GM21367 (cell line): ENCODE data around the gene UFL1.
"Not testable (repeated sequence)": the region's sequence is repeated elsewhere in the genome, so short reads cannot be mapped to it uniquely, and the experiment has no call there.

Experiments used
- ATAC-seq: cut with Tn5 transposase; IDR thresholded peaks from one replicate; pipeline ENCODE4 v1.9.1; 2021; ENCODE audit not compliant: unreplicated experiment

UFL1 gene

DNA sequence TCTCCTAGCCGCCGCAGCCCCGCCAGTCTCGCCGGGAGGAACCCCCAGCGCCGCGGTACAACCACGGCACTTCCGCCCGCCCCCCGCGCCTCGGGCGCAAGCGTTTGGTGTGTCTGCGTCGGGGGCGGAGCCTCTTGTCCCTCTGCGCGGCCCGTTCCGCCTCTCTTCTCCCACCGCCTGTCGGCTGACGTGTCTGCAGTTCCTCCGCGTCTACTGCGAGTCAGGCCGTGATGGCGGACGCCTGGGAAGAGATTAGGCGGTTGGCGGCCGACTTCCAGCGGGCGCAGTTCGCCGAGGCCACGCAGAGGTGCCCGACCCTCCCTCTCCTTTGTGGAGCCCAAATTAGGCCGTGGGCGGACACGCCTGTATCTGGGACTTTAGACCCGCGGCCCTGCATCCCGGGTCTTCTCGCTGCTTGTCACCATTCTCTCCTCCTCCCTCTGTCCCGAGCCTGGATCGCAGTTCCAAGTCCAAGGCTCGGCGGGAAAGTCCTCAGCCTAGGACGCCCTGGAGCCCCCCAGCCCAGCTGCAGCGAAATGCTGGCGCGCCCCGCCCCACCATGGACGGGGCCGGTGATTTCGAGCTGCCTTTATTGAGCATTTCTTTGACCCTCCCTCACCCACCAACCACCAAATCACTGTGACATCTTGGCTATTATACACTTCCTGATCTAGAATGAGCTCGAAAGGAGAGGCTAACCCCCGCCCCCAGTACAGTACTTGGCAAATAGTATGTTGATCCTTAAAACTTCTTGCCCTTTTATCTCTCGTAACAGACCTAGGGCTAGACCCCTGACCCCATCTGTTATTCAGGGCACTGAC, at the start of gene UFL1:
Gene UFL1, plus strand, starts transcription at position 163 of the 821 bp plus-strand sequence. Its CDS starts 68 bp downstream, at position 231.
- ATAC-seq, result peak; percentile 96

DNA sequence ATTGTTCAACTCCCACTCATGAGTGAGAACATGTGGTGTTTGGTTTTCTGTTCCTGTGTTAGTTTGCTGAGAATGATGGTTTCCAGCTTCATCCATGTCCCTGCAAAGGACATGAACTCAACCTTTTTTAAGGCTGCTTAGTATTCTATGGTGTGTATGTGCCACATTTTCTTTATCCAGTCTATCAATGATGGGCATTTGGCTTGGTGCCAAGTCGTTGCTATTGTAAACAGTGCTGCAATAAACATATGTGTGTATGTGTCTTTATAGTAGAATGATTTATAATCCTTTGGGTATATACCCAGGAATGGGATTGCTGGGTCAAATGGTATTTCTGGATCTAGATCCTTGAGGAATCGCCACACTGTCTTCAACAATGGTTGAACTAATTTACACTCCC, 49.3 kb upstream of the UFL1 start:
- not testable (repeated sequence) for ATAC-seq

DNA sequence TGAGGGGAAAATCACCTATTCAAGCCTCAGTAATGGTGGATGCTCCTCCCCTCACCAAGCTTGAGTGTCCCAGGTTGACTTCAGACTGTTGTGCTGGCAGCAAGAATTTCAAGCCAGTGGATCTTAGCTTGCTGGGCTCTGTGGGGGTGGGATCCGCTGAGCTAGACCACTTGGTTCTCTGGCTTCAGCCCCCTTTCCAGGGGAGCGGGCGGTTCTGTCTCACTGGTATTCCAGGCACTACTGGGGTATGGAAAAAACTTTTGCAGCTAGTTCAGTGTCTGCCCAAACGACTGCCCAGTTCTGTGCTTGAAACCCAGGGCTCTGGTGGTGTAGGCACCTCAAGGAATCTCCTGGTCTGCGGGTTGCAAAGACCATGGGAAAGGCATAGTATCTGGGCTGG, 42.9 kb upstream of the UFL1 start:
- no peak for ATAC-seq

DNA sequence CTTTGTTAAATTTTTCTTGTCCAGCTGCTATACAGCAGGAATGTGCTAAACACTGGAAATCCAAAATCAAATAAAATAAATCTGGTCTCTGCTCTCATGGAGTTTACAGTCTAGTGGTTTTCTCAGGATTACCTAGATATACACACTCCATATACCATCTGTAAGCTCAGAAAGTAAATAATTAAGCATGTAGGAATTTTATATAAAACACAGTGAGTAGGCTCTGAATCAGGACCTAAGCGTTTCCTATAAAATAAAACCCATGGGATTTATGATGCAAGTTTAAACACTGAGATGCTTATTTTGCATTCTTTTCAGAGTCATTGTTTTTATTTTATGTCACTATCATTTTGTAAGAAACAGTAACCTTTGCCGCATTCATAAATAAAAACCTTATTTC, 29.7 kb upstream of the UFL1 start:
- no peak for ATAC-seq

DNA sequence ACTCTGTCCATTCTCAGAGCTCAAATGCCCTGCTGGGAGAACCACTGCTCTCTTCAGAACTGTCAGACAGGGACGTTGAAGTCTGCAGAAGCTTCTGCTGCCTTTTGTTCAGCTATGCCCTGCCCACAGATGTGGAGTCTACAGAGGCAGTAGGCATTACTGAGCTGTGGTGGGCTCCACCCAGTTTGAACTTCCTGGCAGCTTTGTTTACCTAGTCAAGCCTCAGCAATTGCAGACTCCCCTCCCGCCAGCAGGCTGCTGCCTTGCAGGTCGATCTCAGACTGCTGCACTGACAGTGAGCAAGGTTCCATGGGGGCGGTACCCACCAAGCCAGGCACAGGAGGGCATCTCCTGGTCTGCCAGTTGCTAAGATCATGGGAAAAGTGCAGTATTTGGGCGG, 21.8 kb upstream of the UFL1 start:
- no peak for ATAC-seq

DNA sequence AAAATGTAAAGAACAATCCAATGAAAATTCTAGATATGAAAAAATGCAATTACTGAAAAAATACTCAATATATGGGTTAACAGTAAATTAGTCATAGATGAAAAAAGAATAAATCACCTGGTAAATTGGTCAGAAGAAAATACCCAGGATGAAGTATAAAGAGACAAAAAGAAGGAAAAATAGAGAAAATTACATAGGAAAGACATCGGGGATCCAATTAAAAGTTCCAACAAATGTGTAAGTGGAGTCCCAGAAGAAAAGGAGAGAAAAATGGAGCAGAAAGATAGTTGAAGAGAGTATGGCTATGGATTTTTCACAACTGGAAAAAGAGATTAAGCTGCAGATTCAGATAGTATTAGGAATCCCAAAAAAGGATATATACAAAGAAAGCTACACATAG, 18.7 kb upstream of the UFL1 start:
- ATAC-seq, result no peak

DNA sequence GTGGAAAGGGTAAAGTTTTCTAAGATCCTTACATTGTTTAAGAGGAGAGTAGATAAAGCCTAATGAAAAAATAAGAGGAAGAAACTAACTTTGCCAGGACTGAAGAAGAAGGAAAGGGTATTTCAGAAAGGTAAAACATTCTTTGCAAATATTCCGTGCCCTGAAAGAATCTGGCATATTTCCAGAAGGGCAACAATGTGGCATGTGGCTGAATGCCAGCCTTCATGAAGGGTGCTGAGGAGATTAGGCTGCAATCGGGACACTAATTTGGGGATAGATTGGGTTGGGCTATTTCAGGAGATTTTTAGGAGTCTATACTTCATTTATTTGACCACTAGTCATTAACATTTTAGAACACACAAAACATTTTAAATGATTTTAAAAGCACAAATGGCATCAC, 16.2 kb upstream of the UFL1 start:
- ATAC-seq, result no peak

DNA sequence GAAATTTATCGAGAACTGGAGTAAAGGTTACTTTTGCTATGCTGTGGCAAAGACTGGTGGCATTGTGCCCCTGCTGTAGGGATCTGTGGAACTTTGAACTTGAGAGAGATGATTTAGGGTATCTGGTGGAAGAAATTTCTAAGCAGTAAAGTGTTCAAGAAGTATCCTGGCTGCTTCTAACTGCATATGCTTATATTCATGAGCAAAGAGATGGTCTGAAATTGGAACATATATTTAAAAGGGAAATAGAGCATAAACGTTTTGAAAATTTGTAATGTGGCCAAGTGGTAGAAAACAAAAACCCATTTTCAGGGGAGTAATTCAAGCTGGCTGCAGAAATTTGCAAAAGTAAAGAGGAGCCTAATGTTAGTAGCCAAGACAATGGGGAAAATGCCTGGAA, 12.3 kb upstream of the UFL1 start:
- no peak for ATAC-seq

DNA sequence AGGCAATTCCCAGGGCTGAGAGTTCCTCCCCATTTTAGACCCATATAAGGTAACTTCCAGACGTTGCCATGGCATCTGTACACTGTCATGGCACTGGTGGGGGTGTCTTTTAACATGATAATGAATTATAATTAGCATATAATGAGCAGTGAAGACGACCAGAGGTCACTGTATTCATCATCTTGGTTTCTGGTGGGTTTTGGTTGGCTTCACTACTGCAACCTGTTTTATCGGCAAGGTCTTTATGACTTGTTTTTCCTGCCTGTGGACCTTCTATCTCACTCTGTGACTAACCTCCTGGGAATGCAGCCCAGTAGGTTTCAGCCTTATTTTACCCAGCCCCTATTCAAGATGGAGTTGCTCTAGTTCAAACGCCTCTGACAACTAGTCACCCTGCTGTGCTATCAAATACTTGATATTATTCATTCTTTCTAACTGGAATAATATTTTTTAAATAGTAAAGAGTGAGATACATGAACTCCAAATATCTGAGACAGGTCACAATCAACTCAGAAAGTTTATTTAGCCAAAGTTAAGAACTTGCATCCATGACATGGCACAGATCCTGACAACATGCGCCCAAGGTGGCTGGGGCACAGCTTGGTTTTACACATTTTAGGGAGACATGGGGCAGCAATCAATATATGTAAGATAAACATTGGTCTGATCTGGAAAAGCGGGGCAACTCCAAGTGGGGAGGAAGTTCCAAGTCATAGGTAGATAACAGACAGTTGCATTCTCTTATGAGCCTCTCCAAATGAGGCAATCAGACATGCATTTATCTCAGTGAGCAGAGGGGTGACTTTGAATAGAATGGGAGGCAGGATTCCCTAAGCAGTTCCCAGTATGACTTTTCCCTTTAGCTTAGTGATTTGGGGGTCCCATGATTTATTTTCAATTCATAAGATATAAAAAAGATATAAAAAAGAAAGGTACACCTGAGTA, 1.2 kb upstream of the UFL1 start:
- ATAC-seq, result no peak

DNA sequence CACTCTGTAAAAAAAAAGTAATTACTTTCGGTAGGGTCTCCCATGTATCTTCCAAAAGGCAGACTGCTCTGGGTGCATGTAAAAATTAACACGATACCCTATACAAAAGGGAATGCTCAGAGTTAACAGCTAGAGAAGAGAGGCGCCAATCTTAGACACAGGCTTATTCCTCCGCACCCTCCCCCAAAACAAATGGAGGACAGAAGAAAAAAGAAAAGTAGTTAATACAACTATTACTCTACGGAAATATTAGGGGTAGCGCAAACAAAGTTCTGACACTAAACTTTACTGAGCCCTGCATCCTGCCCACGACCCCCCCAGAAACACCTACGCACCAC, 331 bp upstream of the UFL1 start:
- peak; percentile 15 for ATAC-seq

DNA sequence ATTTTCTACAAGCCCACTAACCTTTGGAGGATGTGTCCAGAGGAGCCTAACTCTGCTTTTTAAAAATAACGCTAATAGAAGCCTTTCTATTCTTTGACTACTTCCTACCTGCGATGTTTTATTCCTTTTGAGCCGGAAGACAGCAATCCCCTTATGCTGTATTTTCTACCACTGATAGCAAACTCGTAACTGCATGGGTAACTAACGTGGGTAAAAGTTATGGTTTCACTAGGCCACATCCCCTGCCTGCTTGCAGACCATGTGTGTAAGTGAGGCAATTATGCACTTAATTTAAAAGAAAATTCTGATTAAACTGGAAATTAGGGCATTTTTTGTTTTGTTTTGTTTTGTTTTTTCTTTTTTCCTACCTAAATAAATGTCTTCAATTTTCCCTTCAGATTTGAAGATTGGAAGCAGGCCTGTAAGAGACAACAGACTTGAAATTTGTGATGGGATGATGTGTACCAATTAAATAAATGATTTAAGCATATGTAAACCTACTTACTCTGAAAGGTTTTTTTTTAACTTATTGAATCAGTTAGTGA, 931 bp downstream of the UFL1 start:
- peak; percentile 29 for ATAC-seq

DNA sequence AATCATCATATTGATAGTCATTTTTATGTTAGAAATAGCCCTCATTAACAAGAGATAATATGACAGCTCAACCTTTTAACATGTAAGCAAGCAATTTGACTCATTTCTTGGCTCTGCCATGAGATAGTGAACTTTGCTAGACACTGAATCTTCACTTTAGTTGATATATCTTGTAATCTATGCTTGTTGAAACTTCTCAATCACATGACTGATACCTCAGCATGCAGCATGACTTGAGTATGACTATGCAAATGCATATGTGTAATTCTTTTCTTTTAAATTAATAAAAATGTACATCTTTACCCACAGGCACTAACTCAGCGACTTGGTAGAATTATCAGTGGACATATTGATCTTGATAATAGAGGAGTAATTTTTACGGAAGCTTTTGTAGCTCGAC, 6.6 kb downstream of the UFL1 start:
- no peak for ATAC-seq

DNA sequence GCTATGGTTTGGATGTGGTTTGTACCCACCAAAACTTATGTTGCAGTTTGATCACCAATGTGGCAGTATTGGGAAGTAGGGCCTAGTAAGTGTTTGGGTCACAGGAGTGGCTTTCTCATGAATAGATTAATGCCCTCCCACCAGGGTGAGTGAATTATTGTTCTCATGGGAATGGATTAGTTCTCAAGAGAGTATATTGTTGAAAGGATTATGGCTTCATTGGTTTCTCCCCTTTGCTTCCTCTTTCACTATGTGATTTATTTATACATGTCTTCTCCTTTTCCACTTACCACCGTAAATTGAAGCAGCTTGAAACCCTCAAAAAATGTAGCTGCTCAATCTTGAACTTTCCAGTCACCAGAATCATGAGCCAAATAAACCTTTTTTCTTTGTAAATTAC, 10.8 kb downstream of the UFL1 start:
- ATAC-seq, result no peak

DNA sequence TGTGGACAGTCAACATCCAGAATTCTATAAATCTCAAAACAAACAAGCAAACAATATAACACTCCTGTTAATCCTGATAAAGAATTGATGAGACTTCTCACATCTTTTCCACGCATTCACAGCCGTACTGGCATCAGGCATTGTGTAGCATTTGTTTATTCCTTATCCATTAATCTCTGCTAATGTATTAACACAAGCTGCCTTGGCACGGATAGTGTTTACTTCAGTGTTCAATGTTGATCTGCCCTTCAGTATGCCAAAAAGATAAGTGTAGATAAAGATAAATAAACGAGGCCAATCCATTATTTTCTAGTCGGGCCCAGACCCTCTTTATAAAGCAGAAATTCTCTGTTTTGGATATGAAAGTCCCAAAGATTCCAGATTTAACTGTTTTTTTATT, 16.1 kb downstream of the UFL1 start:
- ATAC-seq, result no peak

DNA sequence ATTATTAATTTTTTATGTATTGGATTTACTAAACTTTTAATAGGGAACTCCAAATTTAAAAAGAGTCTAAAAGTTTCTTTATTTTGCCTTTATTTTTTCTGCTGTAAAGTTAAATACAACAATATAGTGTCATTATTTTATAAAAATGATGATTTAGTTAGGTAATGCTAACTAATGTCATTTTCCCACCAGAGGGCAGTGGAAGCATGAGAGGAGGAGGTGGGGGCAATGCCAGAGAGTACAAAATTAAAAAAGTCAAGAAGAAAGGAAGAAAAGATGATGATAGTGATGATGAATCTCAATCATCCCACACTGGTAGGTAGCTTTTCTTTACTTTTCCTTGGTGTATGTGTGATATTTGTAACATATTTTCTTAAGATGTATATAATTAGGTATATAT, 21.1 kb downstream of the UFL1 start:
- ATAC-seq, result no peak

DNA sequence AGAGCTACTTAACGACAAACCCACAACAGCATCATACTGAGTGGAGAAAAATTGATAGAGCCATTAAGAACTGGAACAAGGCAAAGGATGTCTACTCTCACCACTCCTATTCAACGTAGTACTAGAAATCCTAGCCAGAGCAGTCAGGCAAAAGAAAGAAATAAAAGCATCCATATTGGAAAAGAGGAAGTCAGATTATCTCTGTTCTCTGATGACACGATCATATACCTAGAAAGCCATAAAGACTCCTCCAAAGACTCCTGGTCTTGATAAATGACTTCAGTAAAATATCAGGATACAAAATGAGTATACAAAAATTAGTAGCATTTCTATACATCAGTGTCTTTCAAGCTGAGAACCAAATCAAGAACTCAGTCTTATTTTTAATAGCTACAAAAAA, 24.3 kb downstream of the UFL1 start:
- no peak for ATAC-seq

DNA sequence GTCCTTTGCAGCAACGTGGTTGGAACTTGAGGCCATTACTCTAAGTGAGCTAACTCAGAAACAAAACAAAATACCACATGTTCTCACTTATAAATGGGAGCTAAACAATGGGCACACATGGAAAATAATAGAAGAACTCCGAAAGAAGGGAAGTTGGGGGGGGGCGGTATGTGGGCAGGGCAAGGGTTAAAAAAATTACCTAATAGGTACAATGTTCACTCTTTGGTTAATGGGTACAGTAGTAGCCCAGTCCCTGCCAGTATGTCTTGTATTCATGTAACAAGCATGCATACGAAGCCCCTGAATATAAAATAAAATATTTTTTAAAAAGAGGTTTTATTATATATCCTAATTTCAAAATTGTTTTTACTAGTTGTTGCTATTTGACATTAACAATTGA, 26.0 kb downstream of the UFL1 start:
- ATAC-seq, result no peak

DNA sequence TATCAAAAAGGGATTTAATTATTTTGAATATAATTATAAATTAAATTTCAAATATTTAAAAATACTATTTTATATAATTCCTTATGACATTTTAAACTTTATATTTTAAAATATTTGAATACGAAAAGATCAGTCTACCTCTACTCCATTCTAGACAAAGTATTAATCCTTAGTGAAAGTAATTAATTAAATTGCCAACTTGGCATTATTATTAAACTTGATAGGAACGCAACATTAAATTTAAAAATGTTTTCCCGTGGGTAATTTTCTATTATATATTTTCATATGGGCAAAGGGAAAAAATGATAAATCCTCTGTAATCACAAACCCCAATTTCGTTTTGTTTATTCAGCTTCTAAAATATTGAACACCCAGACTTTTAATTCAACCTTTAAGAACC, 33.0 kb downstream of the UFL1 start:
- ATAC-seq, result no peak

DNA sequence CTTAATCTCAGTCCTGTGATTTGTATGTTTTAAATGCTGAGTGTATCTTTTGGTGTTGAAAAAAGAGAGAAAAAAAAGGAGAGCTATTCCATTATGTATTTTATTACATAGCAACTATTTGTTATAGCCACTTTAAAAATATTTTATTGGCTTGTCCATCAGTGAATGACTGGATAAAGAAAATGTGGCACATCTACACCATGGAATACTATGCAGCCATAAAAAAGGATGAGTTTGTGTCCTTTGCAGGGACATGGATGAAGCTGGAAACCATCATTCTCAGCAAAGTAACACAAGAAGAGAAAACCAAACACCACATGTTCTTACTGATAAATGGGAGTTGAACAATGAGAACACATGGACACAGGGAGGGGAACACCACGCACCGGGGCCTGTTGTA, 38.1 kb downstream of the UFL1 start:
- ATAC-seq, result not testable (repeated sequence)

DNA sequence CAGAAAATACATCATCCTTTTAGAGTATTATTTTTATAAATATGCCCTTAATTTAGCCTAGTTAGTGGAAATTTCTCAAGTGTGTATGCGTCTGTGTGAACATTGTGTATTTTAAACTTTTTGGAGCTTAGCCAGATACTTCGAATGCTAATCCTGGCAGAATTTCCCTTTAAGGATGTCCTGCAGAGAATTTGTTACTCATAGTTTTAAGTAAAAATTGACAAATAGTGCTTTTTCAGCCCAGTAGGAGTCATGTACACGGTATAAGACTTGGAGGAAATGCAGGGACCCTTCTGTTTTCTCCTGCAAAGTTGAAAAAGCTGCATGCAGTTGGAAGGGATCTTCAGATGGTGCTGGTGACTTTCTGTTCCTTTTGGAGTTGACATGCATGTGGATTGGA, 41.3 kb downstream of the UFL1 start, which contains the start of gene FHL5:
Gene FHL5, plus strand, starts transcription at position 243 of the 400 bp plus-strand sequence. CDS start 40,486 bp downstream, outside the sequence.
- ATAC-seq, result no peak

DNA sequence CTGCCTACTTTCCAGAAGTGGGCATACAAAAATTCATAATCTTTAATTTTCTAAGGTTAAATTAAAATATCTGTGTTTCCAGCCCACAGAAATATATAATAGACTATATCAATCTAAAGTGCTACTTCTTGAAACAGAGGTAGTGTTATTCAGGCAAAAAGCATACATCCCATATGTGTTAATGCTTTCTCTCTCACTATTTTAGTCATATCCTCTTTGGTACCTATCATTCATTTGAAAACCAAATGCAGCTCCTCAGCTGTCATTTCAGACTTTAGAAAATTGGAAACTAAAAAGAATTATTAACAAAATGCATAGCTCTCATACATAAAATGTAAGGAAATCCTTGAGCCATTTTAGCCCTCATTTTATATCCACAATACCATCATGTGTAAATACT, 42.2 kb downstream of the UFL1 start:
- no peak for ATAC-seq

DNA sequence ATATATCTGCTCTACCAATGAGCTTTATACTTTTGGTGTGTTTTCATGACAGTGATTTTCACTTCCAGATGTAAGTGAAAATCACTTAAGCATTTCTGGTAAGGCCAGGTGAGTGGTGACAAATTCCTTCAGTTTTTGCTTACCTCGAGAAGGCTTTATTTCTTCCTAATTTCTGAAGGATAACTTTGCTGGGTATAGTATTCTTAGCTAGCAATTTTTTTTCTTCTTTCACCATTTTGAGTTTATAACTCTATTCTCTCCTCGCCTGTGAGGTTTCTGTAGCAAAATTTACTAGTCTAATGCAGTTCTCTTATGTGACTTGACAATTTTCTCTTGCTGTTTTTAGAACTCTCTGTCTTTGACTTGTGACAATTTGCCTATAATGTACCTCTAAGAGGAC, 48.4 kb downstream of the UFL1 start:
- no peak for ATAC-seq
